Activated CD8-positive, alpha-beta T cell treated with anti-CD3 and anti-CD28 coated beads, Interleukin-2, amount 10 ng/mL, durations not matched to agents 7 days and 5 days (primary cell): ENCODE data around the gene KLK13. TPM values are rescaled to one million over a fixed set of nuclear protein-coding genes. Genes with fewer than 3 reads are reported as not detected.
A peak's percentile ranks its signal among the peaks of the same experiment; 100 is the strongest.

ENCODE experiments used
- ATAC-seq: fragments of 150-1000 bp; cut with Tn5 transposase; one replicate; pipeline ENCODE4 v1.10.0; 2021; ENCODE audit warnings: moderate library complexity
- CTCF ChIA-PET: fragments of 350-600 bp; sonication (Branson Sonifier 250); formaldehyde crosslinking; loops from one replicate; lab custom pipeline; 2021; ENCODE audit warnings: antibody characterized with exemption; lab: Charles Lee
- POLR2A ChIA-PET: fragments of 350-600 bp; sonication (Branson Sonifier 250); formaldehyde crosslinking; loops from one replicate; lab custom pipeline; 2021; ENCODE audit warnings: antibody characterized with exemption; lab: Charles Lee
- DNase-seq: peaks from one replicate; pipeline ENCODE4 v3.0.0-alpha.2; 2020
- H3K27ac Mint-ChIP-seq: one replicate; pipeline ENCODE4 v1.8.0; 2021; ENCODE audit warnings: mild to moderate bottlenecking, mixed read lengths
- H3K27me3 Mint-ChIP-seq: one replicate; pipeline ENCODE4 v1.8.0; 2021; ENCODE audit warnings: low read depth, mixed read lengths
- H3K36me3 Mint-ChIP-seq: one replicate; pipeline ENCODE4 v1.8.0; 2021; ENCODE audit warnings: low read depth, mixed read lengths
- H3K4me1 Mint-ChIP-seq: one replicate; pipeline ENCODE4 v1.8.0; 2021; ENCODE audit warnings: low read depth, mixed read lengths
- H3K4me3 Mint-ChIP-seq: one replicate; pipeline ENCODE4 v1.8.0; 2021; ENCODE audit warnings: mild to moderate bottlenecking, mixed read lengths
- H3K9me3 Mint-ChIP-seq: one replicate; pipeline ENCODE4 v1.8.0; 2022; ENCODE audit warnings: mixed read lengths; ENCODE audit not compliant: insufficient read depth
- total RNA-seq, 2 experiments: library from RNA; stranded (reverse); gene quantifications; one replicate each; pipeline ENCODE4 v1.2.3, GENCODE V29; 2021

The KLK13 gene
- total RNA-seq, 2 experiments from 2014 or later: not detected

DNA sequence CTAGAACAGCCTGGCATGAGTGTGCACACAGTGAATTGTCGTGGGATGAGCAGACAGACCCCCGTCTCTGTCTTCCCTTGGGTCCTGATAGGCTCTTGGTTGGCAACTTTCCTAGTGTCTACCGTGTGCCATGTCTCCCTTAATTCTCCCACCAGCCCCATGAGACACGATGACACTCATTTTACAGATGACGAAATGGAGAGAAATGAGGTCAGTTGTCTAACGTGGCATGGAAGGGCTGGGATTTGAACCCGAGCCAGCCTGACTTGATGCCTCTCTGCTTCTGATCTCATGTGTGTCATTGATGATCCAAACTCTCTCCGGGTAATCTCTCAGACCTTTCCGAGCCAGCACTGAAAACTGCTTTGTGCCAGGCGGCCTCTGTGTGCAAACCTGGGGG is 26.2 kb upstream of the KLK13 start:
- H3K27me3 Mint-ChIP-seq: no peaks in the 10 kb centered on the region
- no peak overlapping the region for H3K4me3 Mint-ChIP-seq
- H3K36me3 Mint-ChIP-seq: no peaks in the 10 kb centered on the region
- CTCF ChIA-PET: no interaction called here
- ATAC-seq (no peak), DNase-seq (no peak)
- no peaks in the 10 kb centered on the region for H3K4me1 Mint-ChIP-seq
- H3K27ac Mint-ChIP-seq: no peak overlapping the region
- H3K9me3 Mint-ChIP-seq: no peaks in the 10 kb centered on the region
- POLR2A ChIA-PET: no interaction called here

DNA sequence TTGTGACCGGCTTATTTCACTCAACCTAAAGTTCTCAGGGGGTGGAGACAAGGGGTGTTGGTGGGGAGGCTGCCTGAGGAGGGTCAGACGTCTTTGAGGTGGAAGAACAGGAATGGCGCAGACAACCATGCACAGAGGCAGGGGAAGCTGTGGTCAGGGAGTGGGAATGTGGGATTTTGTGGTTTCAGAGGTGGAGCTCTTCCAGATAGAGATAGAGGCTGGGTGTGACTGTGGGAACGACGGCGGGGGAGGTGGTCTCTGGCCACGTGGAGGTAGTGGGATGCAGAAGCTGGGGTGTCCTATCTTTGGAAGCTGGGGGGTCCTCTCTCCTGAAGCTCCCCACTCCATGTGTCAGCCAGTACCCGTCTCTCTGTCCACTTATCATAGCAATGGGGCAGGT is 25.6 kb upstream of the KLK13 start:
- H3K4me3 Mint-ChIP-seq: no peak overlapping the region
- ATAC-seq: no peak
- no peaks in the 10 kb centered on the region for H3K27me3 Mint-ChIP-seq
- CTCF ChIA-PET: no interaction called here
- H3K4me1 Mint-ChIP-seq: no peaks in the 10 kb centered on the region
- POLR2A ChIA-PET: no interaction called here
- H3K9me3 Mint-ChIP-seq: no peaks in the 10 kb centered on the region
- H3K27ac Mint-ChIP-seq: no peak overlapping the region
- H3K36me3 Mint-ChIP-seq: no peaks in the 10 kb centered on the region
- no peak for DNase-seq

DNA sequence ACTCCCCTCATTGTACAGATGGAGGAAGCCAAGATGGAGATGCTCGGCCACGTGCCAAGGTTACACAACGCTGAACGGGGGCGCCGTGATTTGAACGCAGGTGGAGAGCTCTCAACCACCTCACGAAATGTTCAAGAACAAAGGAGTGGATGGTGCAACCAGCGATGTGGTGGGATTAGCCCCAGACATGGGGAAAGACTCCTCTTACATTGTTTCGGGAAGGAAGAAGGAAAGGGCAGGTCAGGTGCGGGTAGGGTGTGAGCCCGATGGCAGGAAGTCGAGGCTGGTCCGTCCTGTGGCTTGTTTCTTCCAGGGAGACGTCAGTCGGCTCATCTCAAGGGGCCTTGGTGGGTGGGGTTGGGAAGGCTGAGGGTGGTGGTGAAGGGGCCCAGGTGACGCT is 24.9 kb upstream of the KLK13 start:
- no peak overlapping the region for H3K4me3 Mint-ChIP-seq
- CTCF ChIA-PET: no interaction called here
- ATAC-seq (no peak), DNase-seq (no peak)
- H3K4me1 Mint-ChIP-seq: no peaks in the 10 kb centered on the region
- H3K27me3 Mint-ChIP-seq: no peaks in the 10 kb centered on the region
- H3K36me3 Mint-ChIP-seq: no peaks in the 10 kb centered on the region
- POLR2A ChIA-PET: no interaction called here
- no peak overlapping the region for H3K27ac Mint-ChIP-seq
- no peaks in the 10 kb centered on the region for H3K9me3 Mint-ChIP-seq

DNA sequence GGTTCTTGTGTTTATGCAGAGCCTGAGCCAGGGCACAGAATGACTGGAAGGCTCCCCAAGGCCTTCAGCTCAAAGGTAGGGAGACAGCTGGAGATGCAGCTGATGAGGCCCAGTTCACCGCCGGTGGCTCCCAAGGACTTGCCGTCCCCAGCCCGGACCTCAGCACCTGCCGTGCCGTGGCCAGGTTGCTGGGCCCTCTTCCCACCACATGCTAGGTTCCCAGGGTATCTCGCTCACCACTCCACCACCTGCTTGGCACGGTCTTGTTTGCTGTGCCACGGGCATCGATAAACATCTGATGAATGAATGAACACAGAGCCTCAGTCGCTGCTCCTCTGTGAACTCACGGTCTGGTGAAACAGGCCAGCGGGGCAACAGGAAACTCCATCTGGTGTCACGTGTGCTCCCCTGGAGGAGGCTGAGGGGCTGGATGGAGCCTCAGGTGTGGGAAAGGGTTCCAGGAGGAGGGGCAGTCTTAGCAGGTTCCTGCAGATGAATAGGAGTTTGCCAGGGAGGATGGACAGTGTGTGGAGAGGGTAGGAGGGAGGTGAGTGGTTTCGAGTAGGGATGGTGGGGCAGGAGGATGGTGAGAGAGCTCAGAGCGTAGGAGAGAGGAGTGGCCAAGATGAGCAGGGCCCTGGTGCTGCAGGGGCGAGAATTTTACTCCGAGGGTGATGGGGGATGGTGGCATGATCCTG is 21.4 kb upstream of the KLK13 start:
- Mint-ChIP-seq H3K4me3 (no peak overlapping the region), H3K4me1 (no peaks in the 10 kb centered on the region), H3K36me3 (no peaks in the 10 kb centered on the region), H3K27me3 (no peaks in the 10 kb centered on the region), H3K9me3 (no peaks in the 10 kb centered on the region), H3K27ac (no peak overlapping the region)
- ATAC-seq: no peak
- ChIA-PET POLR2A (no interaction called here), CTCF (interaction anchor here (0.5 kb wide), 1 partner anchor 1750 kb away, joined by 4 read pairs; no protein-coding TSS in a partner anchor)
- DNase-seq: no peak

DNA sequence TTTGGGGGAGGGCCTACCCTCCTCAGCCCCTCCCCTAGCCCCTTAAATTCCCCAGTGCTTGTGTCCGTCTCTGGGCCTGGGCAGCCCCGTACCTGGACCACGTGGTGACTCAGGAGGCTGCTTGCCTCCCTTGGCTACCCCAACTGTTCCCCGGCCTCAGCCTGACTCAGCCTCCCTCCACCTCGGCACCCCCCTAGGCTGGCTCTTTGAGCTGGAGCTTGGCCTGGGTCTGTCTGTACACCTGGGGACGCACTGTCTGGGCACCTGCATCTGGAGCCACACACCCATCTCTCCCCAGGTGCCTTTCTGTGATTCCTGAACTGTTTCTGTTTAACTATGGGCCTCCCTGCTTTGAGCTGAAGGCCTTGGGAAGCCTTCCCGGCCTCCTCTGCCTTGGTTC is 19.6 kb upstream of the KLK13 start:
- ChIA-PET POLR2A (no interaction called here), CTCF (no interaction called here)

DNA sequence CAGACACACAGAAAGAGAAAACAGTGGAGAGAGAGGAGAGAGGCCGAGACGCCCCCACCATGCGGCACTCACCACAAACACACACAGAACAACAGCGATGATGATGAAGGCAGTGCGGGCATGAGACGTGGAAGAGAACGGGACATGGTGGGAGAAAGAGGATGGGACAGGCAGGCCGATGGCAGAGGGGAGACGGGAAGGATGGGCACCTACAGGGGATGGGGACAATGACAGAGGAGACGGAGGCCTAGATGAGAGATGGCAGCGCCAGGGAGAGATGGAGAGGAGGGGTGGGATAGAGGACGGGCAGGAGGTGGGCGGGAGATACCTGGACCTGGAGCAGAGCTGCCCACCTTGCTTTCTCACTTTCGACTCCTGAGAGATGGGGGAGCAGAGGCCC is 18.9 kb upstream of the KLK13 start:
- Mint-ChIP-seq H3K4me1 (no peaks in the 10 kb centered on the region), H3K4me3 (no peak overlapping the region), H3K27me3 (no peaks in the 10 kb centered on the region), H3K9me3 (no peaks in the 10 kb centered on the region), H3K36me3 (no peaks in the 10 kb centered on the region), H3K27ac (no peak overlapping the region)
- ChIA-PET POLR2A (no interaction called here), CTCF (no interaction called here)
- DNase-seq: no peak
- no peak for ATAC-seq

More for the DNA sequence above, 19.6 kb upstream of the KLK13 start:
- no peaks in the 10 kb centered on the region for H3K4me1 Mint-ChIP-seq
- ATAC-seq (no peak), DNase-seq (no peak)
- no peak overlapping the region for H3K27ac Mint-ChIP-seq
- no peaks in the 10 kb centered on the region for H3K27me3 Mint-ChIP-seq
- H3K36me3 Mint-ChIP-seq: no peaks in the 10 kb centered on the region
- H3K9me3 Mint-ChIP-seq: no peaks in the 10 kb centered on the region
- H3K4me3 Mint-ChIP-seq: no peak overlapping the region

DNA sequence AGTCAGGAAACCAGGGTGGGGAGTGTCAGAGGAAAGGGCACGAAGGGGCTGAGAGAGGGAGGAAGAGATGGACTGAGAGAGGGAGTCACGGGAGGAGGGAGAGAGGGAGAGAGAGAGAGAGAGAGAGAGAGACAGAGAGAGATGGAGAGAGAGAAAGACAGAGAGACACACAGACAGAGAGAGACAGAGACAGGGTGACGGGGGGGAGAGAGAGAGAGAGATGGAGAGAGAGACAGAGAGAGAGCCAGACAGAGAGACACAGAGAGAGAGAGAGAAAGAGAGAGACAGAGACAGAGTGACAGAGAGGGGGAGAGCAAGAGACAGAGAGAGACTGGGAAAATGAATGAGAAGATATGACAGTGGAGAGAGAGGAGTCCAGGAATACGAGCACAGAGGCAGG is 18.3 kb upstream of the KLK13 start:
- H3K4me3 Mint-ChIP-seq: no peak overlapping the region
- H3K36me3 Mint-ChIP-seq: no peaks in the 10 kb centered on the region
- H3K4me1 Mint-ChIP-seq: no peaks in the 10 kb centered on the region
- H3K27me3 Mint-ChIP-seq: no peaks in the 10 kb centered on the region
- ATAC-seq: no peak
- ChIA-PET CTCF (no interaction called here), POLR2A (no interaction called here)
- H3K27ac Mint-ChIP-seq: no peak overlapping the region
- DNase-seq: no peak
- H3K9me3 Mint-ChIP-seq: no peaks in the 10 kb centered on the region

DNA sequence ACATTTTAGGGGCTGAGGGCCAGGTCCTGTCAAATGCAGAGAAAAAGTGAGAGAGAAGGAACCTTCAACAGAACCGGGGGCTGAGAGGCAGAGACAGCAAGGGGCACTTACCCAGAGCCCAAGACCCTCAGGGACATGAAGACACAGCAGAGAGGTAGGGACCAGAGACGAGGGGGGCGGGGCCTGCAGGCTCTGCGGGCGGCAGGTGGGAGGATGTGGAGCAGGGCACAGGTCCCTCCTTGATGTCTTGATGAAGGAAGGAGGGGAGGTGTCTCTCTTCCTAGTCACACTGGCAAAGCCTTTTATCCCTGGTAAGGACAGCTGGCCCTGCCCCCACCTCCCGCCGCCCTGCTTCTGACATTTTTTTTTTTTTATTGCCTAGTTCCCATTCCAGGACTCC is 17.7 kb upstream of the KLK13 start, which contains the start of gene KLK14:
Gene KLK14 (minus strand): TSS at position 277 of the 400 bp plus-strand sequence. CDS start 273 bp downstream, at position 4.
- Mint-ChIP-seq H3K27ac (no peak within 1 kb of the TSS), H3K27me3 (no peaks in the 10 kb centered on the region), H3K36me3 (no peaks in the 10 kb centered on the region), H3K4me3 (no peak within 1 kb of the TSS), H3K4me1 (no peaks in the 10 kb centered on the region), H3K9me3 (no peaks in the 10 kb centered on the region)
- POLR2A ChIA-PET: no interaction called here
- DNase-seq: no peak
- ATAC-seq: no peak
- CTCF ChIA-PET: no interaction called here

DNA sequence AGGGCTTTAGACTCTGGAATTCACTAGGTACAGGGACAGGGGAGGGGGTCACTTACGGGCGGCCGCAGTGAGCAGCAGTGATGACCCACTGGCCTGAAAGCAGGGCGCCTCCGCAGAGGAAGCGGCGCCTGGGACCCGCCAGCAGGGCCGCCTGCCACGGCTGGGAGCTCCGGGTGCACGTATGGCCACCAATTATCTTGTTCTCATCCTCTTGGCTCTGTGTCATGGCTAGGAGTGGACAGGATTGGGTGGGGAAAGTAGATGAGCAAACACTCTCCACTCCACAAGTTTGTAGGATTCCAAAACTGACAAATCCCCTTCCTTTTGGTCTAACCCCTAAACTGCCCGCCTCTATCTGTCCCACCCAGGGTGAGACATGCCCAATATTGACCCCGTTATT is 16.6 kb upstream of the KLK13 start:
- H3K36me3 Mint-ChIP-seq: no peaks in the 10 kb centered on the region
- ChIA-PET CTCF (no interaction called here), POLR2A (no interaction called here)
- H3K4me1 Mint-ChIP-seq: no peaks in the 10 kb centered on the region
- ATAC-seq: no peak
- H3K4me3 Mint-ChIP-seq: no peak overlapping the region
- no peak overlapping the region for H3K27ac Mint-ChIP-seq
- no peaks in the 10 kb centered on the region for H3K9me3 Mint-ChIP-seq
- H3K27me3 Mint-ChIP-seq: no peaks in the 10 kb centered on the region
- DNase-seq: no peak

DNA sequence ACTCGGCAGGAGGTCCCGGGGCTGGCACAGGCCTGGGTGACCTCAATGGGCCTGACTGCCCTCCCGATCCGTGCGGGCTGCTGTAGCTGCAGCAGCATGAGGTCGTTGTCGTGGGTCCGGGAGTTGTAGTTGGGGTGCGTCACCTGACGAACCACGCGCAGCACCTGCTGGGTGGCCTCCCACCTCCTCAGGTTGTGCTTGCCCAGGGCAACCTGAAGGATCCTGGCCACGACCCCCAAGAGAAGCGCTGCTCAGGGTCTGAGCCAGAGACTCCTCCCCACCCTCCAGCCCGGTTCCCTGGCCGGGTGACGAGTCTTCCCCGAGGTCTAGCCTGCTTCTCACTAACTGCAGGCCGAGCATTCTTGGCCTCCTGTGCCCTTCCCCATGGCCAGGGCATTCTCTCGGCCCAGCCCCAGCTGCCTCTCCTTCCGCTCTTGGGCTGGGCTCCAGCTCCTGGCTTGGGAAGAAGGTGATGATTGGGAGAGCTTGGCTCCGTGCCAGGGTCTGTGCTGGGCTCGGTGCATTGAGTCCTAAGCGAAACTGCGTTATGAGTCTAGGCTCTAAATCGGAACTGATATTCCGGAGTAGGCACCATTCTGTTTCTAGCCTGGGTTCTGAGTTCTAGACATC is 14.7 kb upstream of the KLK13 start:
- Mint-ChIP-seq H3K9me3 (no peaks in the 10 kb centered on the region), H3K4me3 (no peak overlapping the region), H3K4me1 (no peaks in the 10 kb centered on the region), H3K27me3 (peaks cover 2% of the 10 kb centered on the region), H3K36me3 (no peaks in the 10 kb centered on the region), H3K27ac (no peak overlapping the region)
- ATAC-seq (no peak), DNase-seq (no peak)
- POLR2A ChIA-PET: no interaction called here
- CTCF ChIA-PET: interaction anchor here (1.2 kb wide), 1 partner anchor 17 kb away, joined by 3 read pairs; no protein-coding TSS in a partner anchor

DNA sequence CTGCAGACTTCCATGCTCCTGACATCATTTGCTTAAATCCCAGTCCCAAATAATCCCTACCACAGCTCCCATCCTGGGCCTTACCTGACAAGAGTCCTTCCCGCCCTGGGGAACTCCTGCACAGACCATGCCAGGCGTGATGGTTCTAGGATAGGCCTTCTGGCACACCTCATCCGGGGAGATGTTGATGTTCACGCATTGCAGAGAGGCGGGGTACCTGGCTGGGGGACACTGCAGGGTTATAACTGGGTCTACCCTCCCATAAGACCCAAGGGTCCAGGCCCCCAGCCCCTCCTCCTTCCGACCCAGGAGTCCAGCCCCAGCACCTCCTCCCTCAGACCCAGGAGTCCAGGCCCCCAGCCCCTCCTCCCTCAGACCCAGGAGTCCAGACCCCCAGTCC is 13.8 kb upstream of the KLK13 start:
- H3K36me3 Mint-ChIP-seq: no peaks in the 10 kb centered on the region
- no peak overlapping the region for H3K4me3 Mint-ChIP-seq
- H3K27me3 Mint-ChIP-seq: peaks cover 9% of the 10 kb centered on the region
- ChIA-PET CTCF (no interaction called here), POLR2A (no interaction called here)
- no peaks in the 10 kb centered on the region for H3K4me1 Mint-ChIP-seq
- DNase-seq: no peak
- H3K9me3 Mint-ChIP-seq: no peaks in the 10 kb centered on the region
- ATAC-seq: no peak
- H3K27ac Mint-ChIP-seq: no peak overlapping the region

DNA sequence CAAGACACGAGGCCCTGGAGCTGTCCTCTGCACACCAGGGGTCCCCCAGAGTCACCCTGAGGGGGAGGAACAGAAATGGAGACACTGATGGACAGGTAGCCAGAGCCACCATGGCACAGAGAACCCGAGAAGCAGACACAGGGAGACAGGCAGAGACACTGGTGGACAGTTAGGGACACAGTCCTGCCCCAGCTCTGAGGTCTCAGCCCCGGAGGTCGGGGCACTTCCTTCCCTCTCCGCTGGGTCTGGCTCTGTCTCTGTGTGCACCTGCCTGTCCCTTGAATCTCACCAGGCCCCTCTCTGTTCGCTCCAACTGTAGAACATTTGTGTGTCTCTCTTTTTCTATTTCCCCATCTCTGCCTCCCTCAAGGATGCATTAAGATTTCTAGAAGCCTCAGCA is 13.2 kb upstream of the KLK13 start:
- Mint-ChIP-seq H3K27ac (no peak overlapping the region), H3K9me3 (no peaks in the 10 kb centered on the region), H3K4me3 (no peak overlapping the region), H3K27me3 (peaks cover 9% of the 10 kb centered on the region), H3K36me3 (no peaks in the 10 kb centered on the region), H3K4me1 (no peaks in the 10 kb centered on the region)
- ChIA-PET CTCF (no interaction called here), POLR2A (no interaction called here)
- peak; percentile 39 for ATAC-seq
- no peak for DNase-seq
